T-helper 1 cell treated with Interleukin-12 subunit alpha and Interleukin-12 subunit beta and Interleukin-4 antibody, amounts not matched to agents 30 μg/mL and 1 μg/mL, for 36 hours (primary cell): ENCODE results near the gene MAGI1.
"Not testable (repeated sequence)": the region's sequence is repeated elsewhere in the genome, so short reads cannot be mapped to it uniquely, and the experiment has no call there.

Source experiments
- H3K27ac Mint-ChIP-seq: one replicate; pipeline ENCODE4 v1.8.0; 2021; ENCODE audit warnings: mild to moderate bottlenecking, mixed read lengths
- H3K27me3 Mint-ChIP-seq: one replicate; pipeline ENCODE4 v1.8.0; 2021; ENCODE audit warnings: low read depth, mixed read lengths
- H3K36me3 Mint-ChIP-seq: one replicate; pipeline ENCODE4 v1.8.0; 2021; ENCODE audit warnings: low read depth, mixed read lengths
- H3K4me1 Mint-ChIP-seq: one replicate; pipeline ENCODE4 v1.8.0; 2021; ENCODE audit warnings: low read depth, mixed read lengths
- H3K4me3 Mint-ChIP-seq: one replicate; pipeline ENCODE4 v1.8.0; 2021; ENCODE audit warnings: mild to moderate bottlenecking, moderate library complexity, mixed read lengths
- H3K9me3 Mint-ChIP-seq: one replicate; pipeline ENCODE4 v1.8.0; 2021; ENCODE audit warnings: mixed read lengths

Gene MAGI1

DNA sequence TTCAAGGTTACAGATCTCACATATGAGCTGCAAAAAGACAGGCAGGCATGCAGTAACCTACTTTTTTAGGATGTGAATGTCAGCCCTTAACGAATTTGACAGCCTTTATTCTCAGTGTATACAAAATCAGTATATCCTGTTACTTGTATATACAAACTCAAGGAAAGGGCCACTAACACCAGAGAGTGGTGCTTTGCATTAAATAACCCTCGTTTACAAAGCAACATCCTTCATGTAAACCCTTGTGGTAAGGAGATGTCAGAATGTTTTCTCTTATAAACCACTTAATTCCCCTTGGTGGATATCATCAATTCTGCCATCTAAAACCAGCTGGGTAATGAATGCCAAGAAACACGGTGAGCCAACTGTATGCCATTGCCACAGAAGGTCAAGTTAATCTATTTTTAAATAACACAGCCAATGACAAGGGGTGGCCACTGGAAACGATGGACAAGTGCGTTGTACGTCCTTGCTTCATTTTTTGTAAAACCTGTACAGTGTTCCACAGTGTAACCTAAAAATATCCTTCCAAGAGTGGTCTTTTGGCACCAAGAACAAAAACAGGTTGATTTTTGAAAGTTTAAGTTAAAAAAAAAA, 7.5 kb downstream of the MAGI1 start:
- Mint-ChIP-seq H3K27me3 (peaks cover 19% of the 10 kb centered on the region), H3K4me3 (no peak overlapping the region), H3K9me3 (no peaks in the 10 kb centered on the region), H3K36me3 (no peaks in the 10 kb centered on the region), H3K27ac (no peak overlapping the region), H3K4me1 (peaks cover 2% of the 10 kb centered on the region)

DNA sequence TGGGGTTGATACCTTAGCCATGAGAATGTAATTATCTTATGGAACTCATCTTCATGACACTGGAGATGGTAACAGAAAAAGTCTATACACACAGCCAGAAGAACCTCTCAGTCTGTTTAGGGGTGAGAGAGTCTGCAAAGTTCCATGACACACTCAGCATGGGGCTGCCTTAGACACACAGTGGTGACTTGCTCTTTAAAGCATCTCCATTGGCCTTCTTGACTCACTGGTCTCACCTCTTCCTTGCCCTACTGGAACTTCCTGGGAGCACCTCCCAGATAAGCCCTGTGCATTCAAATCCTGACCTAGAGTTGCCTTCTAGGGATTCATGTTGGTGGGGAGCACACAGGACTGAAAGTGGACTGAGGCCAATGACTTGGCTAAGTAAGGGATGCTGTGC, 9.3 kb downstream of the MAGI1 start:
- Mint-ChIP-seq H3K4me3 (no peak overlapping the region), H3K4me1 (peaks cover 2% of the 10 kb centered on the region), H3K27ac (no peak overlapping the region), H3K27me3 (peaks cover 3% of the 10 kb centered on the region), H3K36me3 (no peaks in the 10 kb centered on the region), H3K9me3 (no peaks in the 10 kb centered on the region)

DNA sequence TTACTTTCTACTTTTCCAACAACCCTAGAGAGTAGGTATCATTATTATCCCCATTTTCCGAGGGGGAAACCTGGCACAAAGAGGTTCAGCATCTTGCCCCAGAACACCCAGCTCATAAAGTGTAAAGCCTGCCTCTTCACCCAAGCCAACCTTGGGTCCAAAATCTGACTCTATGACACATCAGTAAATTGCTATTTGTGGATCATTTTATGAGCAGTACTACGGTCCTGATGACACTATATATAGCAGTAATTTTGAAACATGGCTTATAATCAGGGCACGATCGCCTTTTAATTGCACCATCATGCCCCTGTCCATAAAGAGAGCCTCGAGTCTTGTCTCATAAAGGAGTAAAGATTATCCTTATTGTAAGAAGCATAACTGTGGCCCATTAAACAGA, 9.7 kb downstream of the MAGI1 start:
- Mint-ChIP-seq H3K9me3 (no peaks in the 10 kb centered on the region), H3K4me1 (peaks cover 2% of the 10 kb centered on the region), H3K4me3 (no peak overlapping the region), H3K27me3 (no peaks in the 10 kb centered on the region), H3K36me3 (no peaks in the 10 kb centered on the region), H3K27ac (no peak overlapping the region)

DNA sequence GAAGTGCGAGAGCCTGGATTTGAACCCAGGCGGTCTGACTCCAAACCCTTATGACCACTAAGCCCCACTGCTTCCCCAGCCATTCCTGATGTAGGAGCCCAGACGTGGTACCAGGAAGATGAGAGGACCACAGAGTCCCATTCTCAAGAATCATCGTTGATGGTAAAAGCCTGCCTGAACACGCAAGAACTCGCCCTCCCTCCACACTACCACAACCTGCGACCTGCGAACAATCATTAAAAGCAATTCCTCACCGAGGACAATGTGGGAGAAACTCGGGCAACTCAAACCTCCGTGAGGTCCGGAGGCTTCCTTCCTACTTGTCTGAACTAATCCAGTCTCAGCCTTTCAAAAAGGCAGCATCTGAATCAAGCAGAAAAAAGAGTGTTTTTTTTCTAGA, 10.3 kb downstream of the MAGI1 start:
- Mint-ChIP-seq H3K27me3 (no peaks in the 10 kb centered on the region), H3K27ac (no peak overlapping the region), H3K4me1 (no peaks in the 10 kb centered on the region), H3K4me3 (no peak overlapping the region), H3K36me3 (no peaks in the 10 kb centered on the region), H3K9me3 (no peaks in the 10 kb centered on the region)

DNA sequence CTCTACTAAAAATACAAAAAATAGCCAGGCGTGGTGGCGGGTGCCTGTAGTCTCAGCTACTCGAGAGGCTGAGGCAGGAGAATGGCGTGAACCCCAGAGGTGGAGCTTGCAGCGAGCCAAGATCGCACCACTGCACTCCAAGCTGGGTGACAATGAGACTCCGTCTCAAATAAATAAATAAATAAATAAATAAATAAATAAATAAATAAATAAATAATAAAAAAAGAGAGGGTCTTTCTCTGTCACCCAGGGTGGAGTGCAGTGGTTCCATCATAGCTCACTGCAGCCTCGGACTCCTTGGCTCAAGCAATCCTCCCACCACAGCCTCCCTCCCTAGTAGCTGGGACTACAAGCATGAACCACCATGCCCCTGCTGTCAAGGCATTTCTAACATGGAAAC, 11.6 kb downstream of the MAGI1 start:
- H3K36me3 Mint-ChIP-seq, H3K27ac Mint-ChIP-seq, H3K4me1 Mint-ChIP-seq, H3K9me3 Mint-ChIP-seq, H3K27me3 Mint-ChIP-seq, H3K4me3 Mint-ChIP-seq: not testable (repeated sequence)

DNA sequence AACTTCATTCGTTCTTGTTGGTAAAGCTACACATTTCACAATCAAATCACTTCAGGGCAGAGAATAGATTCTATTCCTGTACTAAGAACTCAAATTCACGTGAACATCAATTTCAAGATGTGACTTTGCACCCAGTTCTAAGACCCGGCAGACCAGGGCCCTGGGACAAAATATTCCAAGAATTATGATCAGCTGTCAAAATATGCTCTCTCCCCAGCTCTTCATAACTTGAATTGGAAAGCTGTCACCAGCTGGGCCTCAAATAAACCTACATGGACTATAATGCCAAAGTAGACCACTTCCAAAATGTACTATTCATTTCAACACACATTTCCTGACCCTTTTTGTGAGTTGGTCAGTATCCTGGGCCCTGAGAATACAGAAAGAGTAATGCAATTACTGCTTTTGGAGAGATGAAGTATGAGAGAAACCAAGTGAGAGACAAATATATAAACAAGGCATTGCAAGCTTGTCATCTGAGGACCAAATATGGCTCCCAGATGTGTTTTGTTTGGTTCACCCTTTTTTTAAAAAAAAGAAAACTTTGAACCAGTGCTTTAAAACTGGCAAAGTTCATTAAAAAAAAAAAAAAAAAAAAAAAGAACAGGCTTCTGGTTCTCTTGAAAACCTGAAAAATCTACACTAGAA, 14.9 kb downstream of the MAGI1 start:
- no peak overlapping the region for H3K4me3 Mint-ChIP-seq
- H3K27ac Mint-ChIP-seq, result no peak overlapping the region
- H3K9me3 Mint-ChIP-seq, result no peaks in the 10 kb centered on the region
- H3K36me3 Mint-ChIP-seq, result no peaks in the 10 kb centered on the region
- no peaks in the 10 kb centered on the region for H3K4me1 Mint-ChIP-seq
- no peaks in the 10 kb centered on the region for H3K27me3 Mint-ChIP-seq

DNA sequence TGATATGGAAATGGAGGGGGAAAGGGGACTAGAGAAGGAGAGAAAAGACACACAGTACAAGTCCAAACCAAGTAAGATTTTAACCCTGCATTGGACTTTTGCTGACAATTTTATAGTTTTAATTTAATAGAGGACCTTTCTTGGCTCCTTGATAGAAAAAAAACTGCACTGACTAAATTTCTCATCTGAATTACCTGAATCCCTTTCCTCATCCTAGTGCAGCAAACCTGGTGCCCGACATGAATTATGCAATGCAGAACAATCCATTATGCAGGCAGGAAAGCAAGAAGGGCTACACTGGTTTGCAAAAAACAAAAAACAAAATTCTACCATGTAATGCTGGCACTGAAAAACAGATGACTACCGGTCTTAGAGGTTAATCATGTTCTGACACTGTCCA, 15.5 kb downstream of the MAGI1 start:
- Mint-ChIP-seq H3K27ac (no peak overlapping the region), H3K4me1 (no peaks in the 10 kb centered on the region), H3K4me3 (no peak overlapping the region), H3K36me3 (no peaks in the 10 kb centered on the region), H3K9me3 (no peaks in the 10 kb centered on the region), H3K27me3 (no peaks in the 10 kb centered on the region)

DNA sequence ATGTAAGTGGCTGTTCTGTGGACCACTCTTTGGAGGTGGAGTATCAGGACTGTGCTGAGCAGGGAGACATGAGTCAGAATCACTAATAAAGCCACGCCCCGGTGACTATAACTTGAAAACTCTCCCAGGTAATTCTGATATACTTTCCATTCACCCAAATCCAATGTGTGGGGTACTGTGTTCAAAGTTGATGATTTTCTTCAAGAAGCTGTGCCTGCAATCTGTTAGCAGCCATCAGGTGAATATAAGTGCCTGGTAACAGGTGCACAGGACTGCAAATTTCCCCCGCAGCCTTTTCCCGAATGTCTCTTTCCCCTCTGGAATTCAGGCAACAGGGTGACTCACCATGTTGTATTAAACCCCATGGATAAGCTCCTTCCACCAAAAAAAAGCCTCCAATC, 17.0 kb downstream of the MAGI1 start:
- Mint-ChIP-seq H3K4me1 (no peaks in the 10 kb centered on the region), H3K27me3 (no peaks in the 10 kb centered on the region), H3K36me3 (no peaks in the 10 kb centered on the region), H3K4me3 (no peak overlapping the region), H3K9me3 (no peaks in the 10 kb centered on the region), H3K27ac (no peak overlapping the region)

DNA sequence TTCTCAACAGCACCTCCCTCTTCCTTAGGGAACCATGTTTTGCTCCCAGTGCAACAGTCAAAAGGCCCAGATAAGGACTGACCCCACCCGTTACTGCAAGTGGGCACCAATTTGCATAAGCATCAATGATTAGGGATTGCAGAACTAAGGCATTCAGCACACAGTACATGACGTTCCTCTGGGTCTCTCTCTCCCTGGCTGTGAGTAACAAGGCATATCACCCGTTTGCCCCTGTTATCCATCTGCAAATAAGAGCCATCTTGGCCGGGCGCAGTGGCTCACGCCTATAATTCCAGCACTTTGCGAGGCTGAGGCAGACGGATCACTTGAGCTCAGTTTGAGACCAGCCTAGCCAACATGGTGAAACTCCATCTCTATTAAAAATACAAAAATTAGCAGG, 18.8 kb downstream of the MAGI1 start:
- Mint-ChIP-seq H3K36me3 (no peaks in the 10 kb centered on the region), H3K27me3 (no peaks in the 10 kb centered on the region), H3K9me3 (no peaks in the 10 kb centered on the region), H3K4me1 (no peaks in the 10 kb centered on the region), H3K4me3 (no peak overlapping the region), H3K27ac (no peak overlapping the region)

DNA sequence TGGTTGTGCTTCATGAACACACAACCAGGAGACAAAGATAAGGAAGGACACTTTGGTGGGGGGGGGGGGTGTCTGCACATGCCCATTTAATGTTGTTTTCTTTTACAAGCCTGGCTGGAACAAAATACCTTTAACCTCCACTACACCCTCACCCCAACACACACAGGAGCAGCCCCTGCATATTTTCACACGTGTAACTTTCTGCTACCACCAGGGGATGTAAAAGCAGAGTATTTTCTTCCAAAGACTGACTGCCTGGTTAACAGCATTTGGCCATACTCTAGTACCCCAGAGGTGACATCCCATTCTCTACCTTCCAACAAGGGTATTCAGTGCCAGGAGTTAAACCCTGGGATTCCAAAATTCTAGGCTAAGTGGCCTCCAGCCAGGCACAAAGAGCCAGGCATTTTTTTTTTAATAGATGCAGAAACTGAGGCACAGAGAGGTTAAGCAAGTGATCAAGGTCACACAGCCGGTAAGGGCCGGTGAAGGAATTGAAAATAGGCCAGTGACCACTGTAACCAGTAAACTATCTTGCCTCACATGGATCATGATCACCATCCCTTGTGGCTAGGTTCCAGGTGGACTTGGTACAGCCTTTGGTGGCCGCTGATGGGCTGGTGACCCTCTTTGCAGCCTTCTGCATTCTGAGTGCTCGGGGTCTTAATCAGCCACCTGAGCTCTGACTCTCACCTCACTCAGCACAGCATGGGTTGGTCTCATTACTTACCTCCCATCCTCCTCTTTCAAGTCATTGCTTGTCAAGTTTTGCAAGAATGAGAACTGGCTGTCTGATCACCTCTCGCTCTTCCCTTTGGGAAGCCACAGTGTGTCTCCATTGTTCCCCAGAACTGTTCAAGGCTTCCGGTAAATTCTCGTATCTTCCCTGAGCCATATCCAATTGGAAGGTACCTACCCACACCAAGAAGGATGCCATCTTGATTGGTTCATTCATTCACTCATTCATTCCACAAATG, 20.4 kb downstream of the MAGI1 start:
- Mint-ChIP-seq H3K4me3 (no peak overlapping the region), H3K27me3 (no peaks in the 10 kb centered on the region), H3K9me3 (no peaks in the 10 kb centered on the region), H3K27ac (no peak overlapping the region), H3K4me1 (no peaks in the 10 kb centered on the region), H3K36me3 (no peaks in the 10 kb centered on the region)

DNA sequence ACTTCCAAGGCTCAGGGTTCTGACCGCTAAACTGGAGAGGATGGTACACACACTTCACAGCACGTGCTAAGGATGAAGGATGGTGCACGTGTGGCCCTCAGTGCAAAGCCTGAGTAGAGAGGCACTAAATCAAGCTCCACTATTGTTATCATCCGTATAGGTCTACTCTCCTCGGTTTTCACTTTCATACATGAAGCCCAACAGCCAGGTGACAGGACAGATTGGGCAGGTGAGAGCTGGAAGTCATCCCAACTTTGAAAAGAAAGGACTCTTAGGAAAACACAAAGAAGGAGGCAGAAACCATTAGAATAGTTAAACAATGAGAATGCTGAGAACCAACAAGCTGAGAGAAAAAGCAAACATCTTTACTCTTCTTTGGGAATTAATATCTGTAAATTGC, 21.1 kb downstream of the MAGI1 start:
- Mint-ChIP-seq H3K4me1 (no peaks in the 10 kb centered on the region), H3K36me3 (no peaks in the 10 kb centered on the region), H3K27ac (no peak overlapping the region), H3K27me3 (no peaks in the 10 kb centered on the region), H3K4me3 (no peak overlapping the region), H3K9me3 (no peaks in the 10 kb centered on the region)

DNA sequence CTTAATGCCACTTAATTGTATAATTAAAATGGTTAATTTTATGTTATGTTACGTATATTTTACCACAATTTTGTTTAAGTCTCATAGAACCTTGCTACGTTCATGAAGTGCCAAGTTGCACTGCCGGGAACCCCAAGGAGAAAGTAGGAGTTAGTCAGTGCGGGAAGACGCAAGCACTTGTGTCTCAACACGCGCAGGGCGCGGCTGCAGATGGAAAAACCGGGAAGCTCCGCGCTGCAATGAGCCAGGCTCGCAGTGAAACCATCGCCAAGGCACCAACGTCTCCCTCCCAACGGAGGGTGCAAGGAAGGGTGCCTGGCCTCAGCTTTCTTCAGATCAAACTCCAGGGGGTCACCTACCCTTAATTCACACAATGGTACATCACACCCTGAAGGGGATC, 21.6 kb downstream of the MAGI1 start:
- no peaks in the 10 kb centered on the region for H3K9me3 Mint-ChIP-seq
- no peak overlapping the region for H3K27ac Mint-ChIP-seq
- no peak overlapping the region for H3K4me3 Mint-ChIP-seq
- no peaks in the 10 kb centered on the region for H3K36me3 Mint-ChIP-seq
- H3K4me1 Mint-ChIP-seq, result no peaks in the 10 kb centered on the region
- H3K27me3 Mint-ChIP-seq, result no peaks in the 10 kb centered on the region

DNA sequence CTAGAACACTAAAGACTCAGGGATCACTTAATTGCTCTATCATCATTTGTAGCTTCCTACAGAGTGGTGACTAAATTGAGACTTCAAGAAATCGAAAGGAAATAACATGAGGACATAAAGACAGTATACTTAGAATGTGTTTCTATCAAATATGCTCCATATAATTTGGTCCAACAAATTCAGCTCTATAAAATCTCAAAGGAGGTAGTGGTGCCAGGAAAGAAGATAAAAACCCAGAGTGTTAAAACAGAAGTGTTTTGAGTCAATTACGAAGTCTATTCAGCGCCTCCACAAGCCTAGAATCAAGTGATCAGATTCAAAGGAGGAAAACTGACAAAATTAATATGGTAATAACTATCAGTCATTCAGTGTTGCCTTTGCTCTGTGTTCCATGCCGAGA, 22.9 kb downstream of the MAGI1 start:
- Mint-ChIP-seq H3K27ac (no peak overlapping the region), H3K4me1 (no peaks in the 10 kb centered on the region)

DNA sequence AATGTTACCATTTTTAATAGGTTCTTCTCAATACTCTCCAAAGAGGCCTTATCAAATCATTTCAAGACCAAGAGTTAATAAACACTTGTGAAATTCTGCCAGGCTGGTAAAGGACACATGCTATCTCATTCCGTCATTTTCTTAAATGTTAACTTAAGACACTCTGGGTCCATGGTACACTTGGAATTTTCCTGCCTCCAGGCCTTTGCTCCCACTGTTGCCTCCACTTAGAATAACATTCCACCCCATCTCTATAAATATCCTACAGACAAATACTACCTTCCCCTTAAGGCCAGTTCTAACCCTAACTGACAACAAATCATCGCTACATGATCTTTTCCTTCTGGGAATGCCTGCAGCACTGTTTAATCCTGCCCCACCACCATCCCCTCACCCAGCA, 24.1 kb downstream of the MAGI1 start:
- Mint-ChIP-seq H3K4me1 (no peaks in the 10 kb centered on the region), H3K4me3 (no peak overlapping the region), H3K27ac (no peak overlapping the region), H3K36me3 (no peaks in the 10 kb centered on the region), H3K27me3 (no peaks in the 10 kb centered on the region), H3K9me3 (no peaks in the 10 kb centered on the region)

More for the DNA sequence above, 22.9 kb downstream of the MAGI1 start:
- Mint-ChIP-seq H3K4me3 (no peak overlapping the region), H3K36me3 (no peaks in the 10 kb centered on the region), H3K27me3 (no peaks in the 10 kb centered on the region), H3K9me3 (no peaks in the 10 kb centered on the region)

DNA sequence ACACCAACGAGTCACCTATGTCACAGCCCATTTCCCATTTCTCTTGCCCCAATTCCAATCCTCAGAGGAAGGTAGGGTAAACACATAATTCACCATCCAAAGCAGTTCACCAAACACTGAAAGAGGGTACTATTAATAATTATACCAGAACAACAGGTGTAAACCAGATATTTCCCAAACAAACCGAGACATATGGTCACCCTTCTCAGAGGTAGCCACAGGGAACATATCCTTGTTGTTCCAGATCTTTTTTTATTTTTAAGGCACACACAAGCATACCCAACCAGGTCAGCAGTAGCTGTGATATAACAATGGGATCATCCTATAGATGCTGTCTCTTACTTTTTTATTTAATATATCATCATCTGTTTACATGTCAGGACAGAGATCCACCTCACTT, 24.7 kb downstream of the MAGI1 start:
- Mint-ChIP-seq H3K36me3 (no peaks in the 10 kb centered on the region), H3K4me1 (no peaks in the 10 kb centered on the region), H3K4me3 (no peak overlapping the region), H3K9me3 (no peaks in the 10 kb centered on the region), H3K27me3 (no peaks in the 10 kb centered on the region), H3K27ac (no peak overlapping the region)
